ENCODE data around the gene OR1E2. TPM values are rescaled to one million over a fixed set of nuclear protein-coding genes. Genes with fewer than 3 reads are reported as not detected.
"Not testable (repeated sequence)": the region's sequence is repeated elsewhere in the genome, so short reads cannot be mapped to it uniquely, and the experiment has no call there.

The OR1E2 gene
- total and polyA plus RNA-seq, 10 of the 15 experiments (the other 5 are each of a cell fraction or from before 2014, with no cell fraction given) = not detected

DNA sequence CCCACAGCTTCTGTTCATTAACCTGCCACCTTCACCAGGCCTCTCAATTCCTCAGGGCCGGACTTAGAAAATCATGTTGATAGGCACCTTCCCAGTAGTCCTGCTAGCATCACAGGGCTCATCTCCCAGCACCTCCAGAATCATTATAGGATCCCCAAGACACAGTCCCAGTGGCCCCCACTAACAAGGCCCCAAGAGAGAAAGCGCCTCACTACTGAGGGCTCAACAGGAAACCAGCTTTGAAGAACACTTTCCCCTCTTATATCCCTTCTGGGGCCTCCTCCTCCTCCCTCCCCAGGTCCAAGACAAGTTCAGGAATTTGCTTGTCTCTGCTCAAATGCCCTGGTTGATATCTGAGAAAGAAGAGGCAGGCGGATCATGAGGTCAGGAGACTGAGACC is 22.6 kb downstream of the OR1E2 start, which contains the start of gene OR3A3 (continued):
- TF ChIP-seq SMC3 (IDR thresholded peaks at IDR 0.05; ENCODE audit: borderline replicate concordance, low read length) (no peak), KDM1A (IDR thresholded peaks at IDR 0.05; ENCODE audit: borderline replicate concordance) (no peak), EZH2 (IDR thresholded peaks at IDR 0.05; ENCODE audit: borderline replicate concordance, control insufficient read depth, low read depth, low read length) (no peak), FOXM1 (IDR thresholded peaks at IDR 0.05; ENCODE audit: low read depth, low read length) (no peak), HCFC1 (IDR thresholded peaks at IDR 0.05; ENCODE audit: low read length) (no peak)
- TF ChIP-seq, protein P1, sequence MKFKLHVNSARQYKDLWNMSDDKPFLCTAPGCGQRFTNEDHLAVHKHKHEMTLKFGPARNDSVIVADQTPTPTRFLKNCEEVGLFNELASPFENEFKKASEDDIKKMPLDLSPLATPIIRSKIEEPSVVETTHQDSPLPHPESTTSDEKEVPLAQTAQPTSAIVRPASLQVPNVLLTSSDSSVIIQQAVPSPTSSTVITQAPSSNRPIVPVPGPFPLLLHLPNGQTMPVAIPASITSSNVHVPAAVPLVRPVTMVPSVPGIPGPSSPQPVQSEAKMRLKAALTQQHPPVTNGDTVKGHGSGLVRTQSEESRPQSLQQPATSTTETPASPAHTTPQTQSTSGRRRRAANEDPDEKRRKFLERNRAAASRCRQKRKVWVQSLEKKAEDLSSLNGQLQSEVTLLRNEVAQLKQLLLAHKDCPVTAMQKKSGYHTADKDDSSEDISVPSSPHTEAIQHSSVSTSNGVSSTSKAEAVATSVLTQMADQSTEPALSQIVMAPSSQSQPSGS (IDR thresholded peaks at IDR 0.05; ENCODE audit: low read length) = no peak

- CTCF ChIA-PET; in situ Hi-C loops (cut with MboI); SMC1A ChIA-PET (ENCODE audit: uncharacterized antibody, unreplicated experiment); DNase-seq (ENCODE audit: low read depth, low spot score); H3K27me3 ChIP-seq (replicated peaks in 1 of 2; ENCODE audit: control insufficient read depth in 2 of 2, insufficient read depth in 2 of 2, low read length in 1 of 2); H3K27ac ChIP-seq (ENCODE audit: control insufficient read depth, insufficient read depth); H4K20me1 ChIP-seq (ENCODE audit: control insufficient read depth, insufficient read depth); H3K36me3 ChIP-seq (ENCODE audit: control insufficient read depth in 2 of 2, insufficient read depth in 2 of 2, low read length in 1 of 2); intact Hi-C loops (cut with micrococcal nuclease; ENCODE audit: unreplicated experiment); ATAC-seq; H3K4me1 ChIP-seq (ENCODE audit: control insufficient read depth, insufficient read depth, low read length); FAIRE-seq; H3K4me2 ChIP-seq (ENCODE audit: control insufficient read depth, insufficient read depth); POLR2A ChIA-PET; RAD21 ChIA-PET (ENCODE audit: unreplicated experiment); H3K4me3 ChIP-seq; H2AFZ ChIP-seq (ENCODE audit: control insufficient read depth, low read depth, low read length); H3K9me3 ChIP-seq (replicated peaks; ENCODE audit: control insufficient read depth, insufficient read depth, low read length); H3K9ac ChIP-seq (ENCODE audit: control insufficient read depth, insufficient read depth, low read length); H3K79me2 ChIP-seq (ENCODE audit: control insufficient read depth, insufficient read depth, low read length); BruUV-seq (replicated peaks): not testable (repeated sequence)
- 50% methylated on average over 1 of the region's 1 CpG for WGBS (ENCODE audit: insufficient coverage, insufficient replicate concordance, low lambda C conversion rate, missing lambda C conversion rate)
Observed at GRCh38 chr17:3403856-3404255, 29.8 kb downstream of the OR1E2 start.
